ENCODE data around the gene HOXA6. TPM values are rescaled to one million over a fixed set of nuclear protein-coding genes. Genes with fewer than 3 reads are reported as not detected.
A peak's percentile ranks its signal among the peaks of the same experiment; 100 is the strongest.

HOXA6 gene
- total and polyA plus RNA-seq, 2 donors from 2014 or later = 1.1 to 22.0 TPM

GRCh38 chr7:27186668-27187474, 39.3 kb upstream of the HOXA6 start:
- Histone ChIP-seq H3K4me3 (ENCODE audit: low read length in 3 of 3) (peak overlapping the region in 2 of 3 donors; percentile 68 to 95), H3K36me3 (ENCODE audit: control insufficient read depth in 2 of 3, insufficient read depth in 3 of 3, low read length in 3 of 3) (no peaks in the 10 kb centered on the region), H3K27me3 (ENCODE audit: control insufficient read depth, insufficient read depth, low read length) (peaks cover 10% of the 10 kb centered on the region), H3K27ac (ENCODE audit: low read depth in 2 of 2, low read length in 2 of 2) (peak overlapping the region; percentile 87 to 92), H3K9ac (ENCODE audit: low read length in 3 of 3) (peak overlapping the region in 2 of 3 donors; percentile 67 to 74), H3K9me3 (ENCODE audit: control insufficient read depth in 2 of 3, insufficient read depth in 1 of 3, low read length in 3 of 3) (no peaks in the 10 kb centered on the region), H3K4me1 (ENCODE audit: control insufficient read depth in 2 of 3, insufficient read depth in 2 of 3, low read depth in 1 of 3, low read length in 3 of 3) (peaks cover 0 to 4% (median 0%) of the 10 kb centered on the region in 3 donors)
- intact Hi-C loops (cut with DNase I) = no loop called here
- FAIRE-seq (no peak), DNase-seq (peak; percentile 35 to 85 (median 52))
- TF ChIP-seq CTCF (IDR thresholded peaks at IDR 0.05; ENCODE audit: borderline replicate concordance, extremely low read depth, insufficient read depth) = no peak

GRCh38 chr7:27185854-27186667, 38.5 kb upstream of the HOXA6 start:
- H3K4me1 ChIP-seq (ENCODE audit: control insufficient read depth in 2 of 3, insufficient read depth in 2 of 3, low read depth in 1 of 3, low read length in 3 of 3) = peaks cover 0 to 4% (median 0%) of the 10 kb centered on the region in 3 donors

More at GRCh38 chr7:27185854-27186667, 38.5 kb upstream of the HOXA6 start:
- peak in 4 of 5 donors; percentile 31 to 69 (median 65) for DNase-seq
- no peaks in the 10 kb centered on the region for H3K36me3 ChIP-seq (ENCODE audit: control insufficient read depth in 2 of 3, insufficient read depth in 3 of 3, low read length in 3 of 3)
- peak overlapping the region; percentile 51 to 95 (median 68) for H3K4me3 ChIP-seq (ENCODE audit: low read length in 3 of 3)
- intact Hi-C loops (cut with DNase I) = no loop called here
- peak overlapping the region; percentile 87 to 92 for H3K27ac ChIP-seq (ENCODE audit: low read depth in 2 of 2, low read length in 2 of 2)
- FAIRE-seq = no peak
- peaks cover 4% of the 10 kb centered on the region for H3K27me3 ChIP-seq (ENCODE audit: control insufficient read depth, insufficient read depth, low read length)
- TF ChIP-seq CTCF (IDR thresholded peaks at IDR 0.05; ENCODE audit: borderline replicate concordance, extremely low read depth, insufficient read depth) = no peak
- H3K9ac ChIP-seq (ENCODE audit: low read length in 3 of 3) = peak overlapping the region; percentile 22 to 74 (median 67)
- no peaks in the 10 kb centered on the region for H3K9me3 ChIP-seq (ENCODE audit: control insufficient read depth in 2 of 3, insufficient read depth in 1 of 3, low read length in 3 of 3)

Data from kidney (tissue), 14 donors.